ENCODE data around the gene VSTM4. TPM values are rescaled to one million over a fixed set of nuclear protein-coding genes. Genes with fewer than 3 reads are reported as not detected.

VSTM4 gene
- total RNA-seq, 1 donor from 2014 or later: 2.2 TPM

DNA sequence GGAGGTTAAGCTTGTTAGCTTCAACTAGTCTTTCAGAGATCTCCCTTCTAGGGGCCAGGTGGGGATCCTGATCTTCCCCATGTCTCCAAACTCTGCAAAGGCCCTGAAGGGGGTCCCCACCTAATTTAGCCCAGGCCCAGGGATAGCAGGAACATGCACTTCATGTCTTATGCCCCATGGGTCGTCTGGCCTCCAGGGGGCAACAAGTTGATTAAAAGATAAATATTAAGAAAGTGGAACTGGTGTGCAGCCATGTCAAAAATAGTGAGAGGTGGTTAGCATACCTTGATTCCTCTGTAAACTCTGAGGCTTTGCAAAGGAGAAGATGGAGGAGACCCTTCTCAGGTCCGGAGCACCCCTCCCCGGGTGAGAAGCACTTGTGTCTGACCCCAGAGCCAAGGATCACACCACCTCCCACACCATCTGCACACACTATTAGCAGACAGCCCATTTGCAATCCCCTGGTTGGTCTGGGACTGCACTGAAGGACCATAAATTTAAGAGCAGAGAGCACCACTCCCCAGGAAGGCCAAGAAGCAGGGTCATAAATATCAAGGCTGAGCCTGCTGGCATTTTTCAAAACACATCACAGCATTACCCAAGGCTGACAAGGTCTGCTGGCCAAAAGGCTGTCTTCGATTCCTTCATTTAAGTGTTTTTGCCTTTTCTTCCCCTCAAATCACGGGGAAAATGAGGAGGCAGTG lies 131.5 kb downstream of the VSTM4 start:
- Mint-ChIP-seq H3K4me3 (no peak overlapping the region), H3K27ac (ENCODE audit: unreplicated experiment) (no peak overlapping the region), H3K4me1 (peaks cover 17% of the 10 kb centered on the region), H3K36me3 (ENCODE audit: low read depth) (no peaks in the 10 kb centered on the region), H3K9me3 (no peaks in the 10 kb centered on the region), H3K27me3 (ENCODE audit: low read depth) (peaks cover 7% of the 10 kb centered on the region)
- DNase-seq (ENCODE audit: low read depth, low spot score): no peak
- TF ChIP-seq, protein P1, sequence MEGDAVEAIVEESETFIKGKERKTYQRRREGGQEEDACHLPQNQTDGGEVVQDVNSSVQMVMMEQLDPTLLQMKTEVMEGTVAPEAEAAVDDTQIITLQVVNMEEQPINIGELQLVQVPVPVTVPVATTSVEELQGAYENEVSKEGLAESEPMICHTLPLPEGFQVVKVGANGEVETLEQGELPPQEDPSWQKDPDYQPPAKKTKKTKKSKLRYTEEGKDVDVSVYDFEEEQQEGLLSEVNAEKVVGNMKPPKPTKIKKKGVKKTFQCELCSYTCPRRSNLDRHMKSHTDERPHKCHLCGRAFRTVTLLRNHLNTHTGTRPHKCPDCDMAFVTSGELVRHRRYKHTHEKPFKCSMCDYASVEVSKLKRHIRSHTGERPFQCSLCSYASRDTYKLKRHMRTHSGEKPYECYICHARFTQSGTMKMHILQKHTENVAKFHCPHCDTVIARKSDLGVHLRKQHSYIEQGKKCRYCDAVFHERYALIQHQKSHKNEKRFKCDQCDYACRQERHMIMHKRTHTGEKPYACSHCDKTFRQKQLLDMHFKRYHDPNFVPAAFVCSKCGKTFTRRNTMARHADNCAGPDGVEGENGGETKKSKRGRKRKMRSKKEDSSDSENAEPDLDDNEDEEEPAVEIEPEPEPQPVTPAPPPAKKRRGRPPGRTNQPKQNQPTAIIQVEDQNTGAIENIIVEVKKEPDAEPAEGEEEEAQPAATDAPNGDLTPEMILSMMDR (conservative IDR thresholded peaks at IDR 0.05): no peak

DNA sequence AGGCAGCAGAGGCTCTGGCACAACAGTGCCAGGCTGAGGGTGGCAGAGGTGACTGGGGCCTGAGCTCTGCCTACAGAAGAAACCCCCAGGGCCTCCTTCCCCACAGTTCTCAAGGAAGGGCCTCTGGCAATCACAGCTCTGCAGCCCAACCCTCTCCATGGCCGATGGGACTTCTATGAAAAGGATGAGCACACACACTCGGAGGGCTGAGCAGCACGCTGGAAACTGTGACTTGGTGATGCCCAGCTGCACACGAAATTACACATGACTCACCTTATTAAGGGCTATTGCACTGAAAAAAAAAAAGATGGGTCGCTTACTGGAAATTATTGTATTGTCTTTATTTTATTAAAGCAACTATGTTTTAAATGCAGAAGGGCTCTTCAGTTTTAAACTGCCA lies 132.7 kb downstream of the VSTM4 start:
- Mint-ChIP-seq H3K4me1 (peaks cover 7% of the 10 kb centered on the region), H3K9me3 (no peaks in the 10 kb centered on the region), H3K27me3 (ENCODE audit: low read depth) (peaks cover 10% of the 10 kb centered on the region), H3K27ac (ENCODE audit: unreplicated experiment) (no peak overlapping the region), H3K36me3 (ENCODE audit: low read depth) (no peaks in the 10 kb centered on the region), H3K4me3 (no peak overlapping the region)
- TF ChIP-seq, protein P1 (conservative IDR thresholded peaks at IDR 0.05): no peak
- no peak for DNase-seq (ENCODE audit: low read depth, low spot score)

DNA sequence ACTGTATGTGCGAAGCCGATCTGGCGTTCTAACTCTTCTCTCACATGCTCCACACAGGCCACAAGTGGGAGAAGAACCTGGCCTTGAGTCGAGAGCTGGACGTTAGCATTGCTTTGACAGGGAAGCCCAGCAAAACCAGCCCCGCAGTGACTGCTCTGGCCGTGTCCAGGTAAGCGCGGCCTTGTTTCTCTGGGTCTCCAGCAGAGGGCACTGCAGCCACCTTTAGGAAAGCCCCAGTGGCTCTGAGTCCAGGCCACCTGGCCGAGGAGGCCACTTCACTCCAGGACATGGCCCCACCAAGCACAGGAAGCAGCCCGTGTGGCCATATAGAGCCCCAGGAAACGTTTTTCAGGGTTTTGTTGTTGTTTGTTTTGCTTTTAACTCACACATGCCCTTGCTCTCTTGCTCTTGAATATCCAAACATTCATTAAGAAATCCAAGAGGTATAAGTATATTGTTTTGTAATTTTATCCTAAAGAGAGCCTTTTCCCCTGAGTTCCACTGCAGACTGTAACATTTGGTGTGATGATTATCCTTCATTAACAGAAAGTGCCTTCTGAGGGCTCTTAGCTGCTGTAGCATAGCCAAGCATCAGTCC lies 133.9 kb downstream of the VSTM4 start:
- DNase-seq (ENCODE audit: low read depth, low spot score): peak; percentile 64
- Mint-ChIP-seq H3K4me3 (no peak overlapping the region), H3K9me3 (no peaks in the 10 kb centered on the region), H3K4me1 (peaks cover 5% of the 10 kb centered on the region), H3K27me3 (ENCODE audit: low read depth) (peaks cover 10% of the 10 kb centered on the region), H3K36me3 (ENCODE audit: low read depth) (no peaks in the 10 kb centered on the region), H3K27ac (ENCODE audit: unreplicated experiment) (no peak overlapping the region)
- TF ChIP-seq, protein P1 (conservative IDR thresholded peaks at IDR 0.05): peak; percentile 84

DNA sequence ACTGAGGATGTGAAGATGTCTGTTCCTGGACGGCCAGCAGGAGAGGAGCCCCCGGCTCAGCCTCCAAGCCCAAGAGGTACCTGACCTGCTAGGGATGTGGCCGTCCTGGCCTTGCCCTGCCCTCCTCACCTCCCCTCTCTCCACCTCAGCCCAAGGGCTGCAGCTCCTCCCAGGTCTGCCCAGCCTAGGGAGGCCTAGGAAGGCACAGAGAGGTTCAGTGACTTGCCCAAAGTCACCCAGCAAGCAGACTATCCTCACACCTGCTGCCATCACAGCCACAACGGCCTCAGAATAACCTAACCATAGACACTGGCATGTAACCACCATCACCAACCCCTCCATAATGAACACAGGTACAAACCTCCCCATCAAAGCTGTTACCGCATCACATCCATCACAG lies 137.0 kb downstream of the VSTM4 start:
- TF ChIP-seq, protein P1 (conservative IDR thresholded peaks at IDR 0.05): no peak

DNA sequence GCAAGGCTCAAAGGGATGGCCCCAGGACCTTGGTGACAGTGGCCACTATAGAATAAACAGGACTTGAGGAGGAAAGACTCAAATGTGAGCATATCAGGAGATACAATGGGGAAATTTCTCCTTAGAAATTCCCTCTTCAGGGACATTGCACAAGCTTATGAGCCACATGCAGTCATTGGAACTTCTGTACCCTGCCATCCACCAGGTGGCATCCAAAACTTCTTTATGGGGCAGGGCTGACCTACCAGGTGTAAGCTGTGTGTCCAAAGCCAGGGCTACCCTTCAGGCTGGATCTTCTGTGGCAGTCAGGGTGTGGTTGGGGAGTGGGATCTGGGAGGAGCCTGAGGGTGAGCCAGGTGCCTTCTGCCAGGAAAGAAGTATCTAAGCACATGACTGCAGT lies 139.1 kb downstream of the VSTM4 start:
- TF ChIP-seq, protein P1 (conservative IDR thresholded peaks at IDR 0.05): peak; percentile 20
- no peaks in the 10 kb centered on the region for H3K36me3 Mint-ChIP-seq (ENCODE audit: low read depth)
- H3K4me1 Mint-ChIP-seq: peaks cover 2% of the 10 kb centered on the region
- H3K9me3 Mint-ChIP-seq: no peaks in the 10 kb centered on the region
- DNase-seq (ENCODE audit: low read depth, low spot score): no peak
- peaks cover 22% of the 10 kb centered on the region for H3K27me3 Mint-ChIP-seq (ENCODE audit: low read depth)
- H3K4me3 Mint-ChIP-seq: no peak overlapping the region
- no peak overlapping the region for H3K27ac Mint-ChIP-seq (ENCODE audit: unreplicated experiment)

More for the DNA sequence above, 137.0 kb downstream of the VSTM4 start:
- H3K36me3 Mint-ChIP-seq (ENCODE audit: low read depth): no peaks in the 10 kb centered on the region
- no peaks in the 10 kb centered on the region for H3K9me3 Mint-ChIP-seq
- no peak overlapping the region for H3K27ac Mint-ChIP-seq (ENCODE audit: unreplicated experiment)
- H3K4me1 Mint-ChIP-seq: peaks cover 5% of the 10 kb centered on the region
- H3K4me3 Mint-ChIP-seq: no peak overlapping the region
- no peak for DNase-seq (ENCODE audit: low read depth, low spot score)
- H3K27me3 Mint-ChIP-seq (ENCODE audit: low read depth): peaks cover 15% of the 10 kb centered on the region

All from neural crest cell (in vitro differentiated cells).